HEK293 (cell line): ENCODE results near the gene TIMM10B.

Experiments used
- BCL11A ChIP-seq: fragments of 450-650 bp; formaldehyde crosslinking; IDR thresholded peaks from 2 replicates; pipeline ENCODE4 v1.5.1; 2016; ENCODE audit warnings: low read depth, missing biosample characterization, missing genetic modification characterization
- OSR2 ChIP-seq: fragments of 450-650 bp; formaldehyde crosslinking; IDR thresholded peaks from 2 replicates; pipeline ENCODE4 v1.5.1; 2016; ENCODE audit warnings: missing biosample characterization, missing genetic modification characterization
- YY1 ChIP-seq: fragments of 450-650 bp; formaldehyde crosslinking; IDR thresholded peaks from 2 replicates; pipeline ENCODE4 v1.5.1; 2018; ENCODE audit warnings: missing biosample characterization, missing genetic modification characterization
- ZBTB17 ChIP-seq: fragments of 450-650 bp; formaldehyde crosslinking; IDR thresholded peaks from 2 replicates; pipeline ENCODE4 v1.5.1; 2016; ENCODE audit warnings: missing biosample characterization, missing genetic modification characterization
- ZNF239 ChIP-seq: fragments of 450-650 bp; formaldehyde crosslinking; IDR thresholded peaks from 2 replicates; pipeline ENCODE4 v1.5.1; 2016; ENCODE audit warnings: missing biosample characterization, missing genetic modification characterization
- ZNF529 ChIP-seq: fragments of 450-650 bp; formaldehyde crosslinking; IDR thresholded peaks from 2 replicates; pipeline ENCODE4 v1.5.1; 2017; ENCODE audit warnings: missing genetic modification characterization, missing biosample characterization; ENCODE audit not compliant: insufficient replicate concordance
- ZNF670 ChIP-seq: fragments of 450-650 bp; formaldehyde crosslinking; IDR thresholded peaks from 2 replicates; pipeline ENCODE4 v1.5.1; 2016; ENCODE audit warnings: missing biosample characterization, missing genetic modification characterization, low read depth
- TF ChIP-seq, protein P1 (sequence below): fragments of 450-650 bp; formaldehyde crosslinking; IDR thresholded peaks from 2 replicates; pipeline ENCODE4 v1.5.1; 2016; ENCODE audit warnings: missing biosample characterization, missing genetic modification characterization

DNA sequence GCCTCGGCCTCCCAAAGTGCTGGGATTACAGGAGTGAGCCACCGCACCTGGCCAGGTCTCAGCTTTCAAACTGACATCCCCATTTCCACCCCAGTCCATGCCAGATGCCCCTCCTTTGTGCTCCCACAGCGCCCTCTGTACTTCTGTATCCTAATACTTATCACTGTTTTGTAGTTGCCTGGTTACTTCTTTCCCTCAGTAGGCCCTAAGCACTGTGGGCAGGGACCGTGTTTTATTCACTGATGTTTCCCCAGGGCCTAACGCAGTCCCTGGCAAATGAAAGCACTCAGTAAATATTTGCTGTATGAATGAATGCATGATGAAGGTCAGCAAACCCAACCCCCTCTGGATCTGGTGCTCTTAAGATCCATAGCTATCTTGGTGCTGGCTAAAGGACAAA, 5.4 kb upstream of the TIMM10B start:
- TF ChIP-seq ZNF239 (tag by site-specific recombination): no peak
- no peak for TF ChIP-seq OSR2
- no peak for TF ChIP-seq ZNF670 (tag by site-specific recombination)
- TF ChIP-seq BCL11A (tag by site-specific recombination): no peak
- no peak for TF ChIP-seq YY1 (tag by site-specific recombination)
- TF ChIP-seq, protein P1, sequence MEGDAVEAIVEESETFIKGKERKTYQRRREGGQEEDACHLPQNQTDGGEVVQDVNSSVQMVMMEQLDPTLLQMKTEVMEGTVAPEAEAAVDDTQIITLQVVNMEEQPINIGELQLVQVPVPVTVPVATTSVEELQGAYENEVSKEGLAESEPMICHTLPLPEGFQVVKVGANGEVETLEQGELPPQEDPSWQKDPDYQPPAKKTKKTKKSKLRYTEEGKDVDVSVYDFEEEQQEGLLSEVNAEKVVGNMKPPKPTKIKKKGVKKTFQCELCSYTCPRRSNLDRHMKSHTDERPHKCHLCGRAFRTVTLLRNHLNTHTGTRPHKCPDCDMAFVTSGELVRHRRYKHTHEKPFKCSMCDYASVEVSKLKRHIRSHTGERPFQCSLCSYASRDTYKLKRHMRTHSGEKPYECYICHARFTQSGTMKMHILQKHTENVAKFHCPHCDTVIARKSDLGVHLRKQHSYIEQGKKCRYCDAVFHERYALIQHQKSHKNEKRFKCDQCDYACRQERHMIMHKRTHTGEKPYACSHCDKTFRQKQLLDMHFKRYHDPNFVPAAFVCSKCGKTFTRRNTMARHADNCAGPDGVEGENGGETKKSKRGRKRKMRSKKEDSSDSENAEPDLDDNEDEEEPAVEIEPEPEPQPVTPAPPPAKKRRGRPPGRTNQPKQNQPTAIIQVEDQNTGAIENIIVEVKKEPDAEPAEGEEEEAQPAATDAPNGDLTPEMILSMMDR: no peak
- TF ChIP-seq ZBTB17 (tag by site-specific recombination): no peak
- no peak for TF ChIP-seq ZNF529 (tag by site-specific recombination)
